Measurements from ENCODE around the gene PEAK3.

- no peak for TF ChIP-seq CTCF (IDR thresholded peaks at IDR 0.05; ENCODE audit: low read length)
- TF ChIP-seq EZH2phosphoT487 (IDR thresholded peaks at IDR 0.05; ENCODE audit: low read length), result no peak
These were observed 31.2 kb downstream of the PEAK3 start for GRCh38 chr19:2250766-2251105.
